A673 (cell line): ENCODE results near the gene NPAP1. TPM values are rescaled to one million over a fixed set of nuclear protein-coding genes. Genes with fewer than 3 reads are reported as not detected.

Source experiments
- Bru-seq: library from RNA; stranded (reverse); fragments of 400-500 nt; gene quantifications from one replicate; lab custom pipeline; 2021; lab: Mats Ljungman, UMichigan
- BruChase-seq, 2 experiments: library from RNA; stranded (reverse); fragments of 400-500 nt; gene quantifications; one replicate each; lab custom pipeline; 2021; lab: Mats Ljungman, UMichigan
- BruUV-seq: library from RNA; stranded (reverse); fragments of 400-500 nt; replicated peaks from 2 replicates; lab custom pipeline; 2021; lab: Mats Ljungman, UMichigan
- CTCF ChIA-PET: fragments of 300-600 bp; sonication (Branson Sonifier 250); formaldehyde crosslinking; loops from one replicate; lab custom pipeline; 2022; ENCODE audit warnings: antibody characterized with exemption; lab: Charles Lee
- POLR2A ChIA-PET: fragments of 300-600 bp; sonication (Branson Sonifier 250); formaldehyde crosslinking; loops from one replicate; lab custom pipeline; 2022; ENCODE audit warnings: antibody characterized with exemption; ENCODE audit not compliant: low non-redundant PET; lab: Charles Lee
- DNase-seq: peaks from one replicate; pipeline ENCODE4 v3.0.0-alpha.2; 2015; ENCODE audit warnings: low spot score
- H3K27ac ChIP-seq: fragments of 200-600 bp; sonication (generic); 2 replicates; pipeline ENCODE4 v1.5.1; 2016; ENCODE audit warnings: mixed run types, low read depth, mild to moderate bottlenecking, mixed read lengths, antibody characterized with exemption, low read length; ENCODE audit not compliant: poor library complexity, severe bottlenecking
- H3K27me3 ChIP-seq: fragments of 200-600 bp; sonication (generic); replicated peaks from 2 replicates; pipeline ENCODE4 v1.6.1; 2017; ENCODE audit warnings: mixed run types, low read depth, mild to moderate bottlenecking, mixed read lengths, antibody characterized with exemption, low read length; ENCODE audit not compliant: insufficient read depth, poor library complexity
- H3K36me3 ChIP-seq: fragments of 200-600 bp; sonication (generic); 2 replicates; pipeline ENCODE4 v1.6.1; 2016; ENCODE audit warnings: mixed run types, mild to moderate bottlenecking, mixed read lengths, antibody characterized with exemption, low read length; ENCODE audit not compliant: insufficient read depth, poor library complexity, severe bottlenecking
- H3K4me1 ChIP-seq: fragments of 200-600 bp; sonication (generic); 2 replicates; pipeline ENCODE4 v1.6.1; 2017; ENCODE audit warnings: mixed run types, mild to moderate bottlenecking, mixed read lengths, antibody characterized with exemption, low read length; ENCODE audit not compliant: insufficient read depth, poor library complexity, severe bottlenecking
- H3K4me3 ChIP-seq: fragments of 200-600 bp; sonication (generic); 2 replicates; pipeline ENCODE4 v1.5.1; 2016; ENCODE audit warnings: low read depth, mixed run types, mild to moderate bottlenecking, mixed read lengths, low read length; ENCODE audit not compliant: poor library complexity, severe bottlenecking
- H3K9me3 ChIP-seq: fragments of 200-600 bp; sonication (generic); 2 replicates; pipeline ENCODE4 v1.6.1; 2016; ENCODE audit warnings: mixed run types, low read depth, mild to moderate bottlenecking, mixed read lengths, antibody characterized with exemption, low read length; ENCODE audit not compliant: poor library complexity, severe bottlenecking
- EZH2 ChIP-seq: fragments of 200-600 bp; sonication (generic); IDR thresholded peaks from 2 replicates; pipeline ENCODE4 v1.6.1; 2017; ENCODE audit warnings: borderline replicate concordance, low read depth, mild to moderate bottlenecking, mixed read lengths, antibody characterized with exemption, low read length; ENCODE audit not compliant: poor library complexity, severe bottlenecking
- intact Hi-C: fragments of 100-400 bp; cut with micrococcal nuclease; formaldehyde crosslinking; loops from one replicate; pipeline ENCODE4 v1.10.0; 2022; ENCODE audit not compliant: unreplicated experiment
- long read RNA-seq: library from polyadenylated mRNA; stranded (forward); transcript quantifications from one replicate; pipeline ENCODE4 v2.0.0, GENCODE V29; 2022
- total RNA-seq: library from RNA; stranded (reverse); gene quantifications from 2 replicates; pipeline ENCODE4 v1.2.3, GENCODE V29; 2021
- TF ChIP-seq, protein P1 (sequence below): fragments of 300-800, 200-600 bp; sonication (generic); conservative IDR thresholded peaks from 2 replicates; pipeline ENCODE4 v1.5.1; 2017; ENCODE audit warnings: low read depth, mild to moderate bottlenecking, antibody characterized with exemption, low read length, moderate library complexity, mixed read lengths

The NPAP1 gene, protein sequence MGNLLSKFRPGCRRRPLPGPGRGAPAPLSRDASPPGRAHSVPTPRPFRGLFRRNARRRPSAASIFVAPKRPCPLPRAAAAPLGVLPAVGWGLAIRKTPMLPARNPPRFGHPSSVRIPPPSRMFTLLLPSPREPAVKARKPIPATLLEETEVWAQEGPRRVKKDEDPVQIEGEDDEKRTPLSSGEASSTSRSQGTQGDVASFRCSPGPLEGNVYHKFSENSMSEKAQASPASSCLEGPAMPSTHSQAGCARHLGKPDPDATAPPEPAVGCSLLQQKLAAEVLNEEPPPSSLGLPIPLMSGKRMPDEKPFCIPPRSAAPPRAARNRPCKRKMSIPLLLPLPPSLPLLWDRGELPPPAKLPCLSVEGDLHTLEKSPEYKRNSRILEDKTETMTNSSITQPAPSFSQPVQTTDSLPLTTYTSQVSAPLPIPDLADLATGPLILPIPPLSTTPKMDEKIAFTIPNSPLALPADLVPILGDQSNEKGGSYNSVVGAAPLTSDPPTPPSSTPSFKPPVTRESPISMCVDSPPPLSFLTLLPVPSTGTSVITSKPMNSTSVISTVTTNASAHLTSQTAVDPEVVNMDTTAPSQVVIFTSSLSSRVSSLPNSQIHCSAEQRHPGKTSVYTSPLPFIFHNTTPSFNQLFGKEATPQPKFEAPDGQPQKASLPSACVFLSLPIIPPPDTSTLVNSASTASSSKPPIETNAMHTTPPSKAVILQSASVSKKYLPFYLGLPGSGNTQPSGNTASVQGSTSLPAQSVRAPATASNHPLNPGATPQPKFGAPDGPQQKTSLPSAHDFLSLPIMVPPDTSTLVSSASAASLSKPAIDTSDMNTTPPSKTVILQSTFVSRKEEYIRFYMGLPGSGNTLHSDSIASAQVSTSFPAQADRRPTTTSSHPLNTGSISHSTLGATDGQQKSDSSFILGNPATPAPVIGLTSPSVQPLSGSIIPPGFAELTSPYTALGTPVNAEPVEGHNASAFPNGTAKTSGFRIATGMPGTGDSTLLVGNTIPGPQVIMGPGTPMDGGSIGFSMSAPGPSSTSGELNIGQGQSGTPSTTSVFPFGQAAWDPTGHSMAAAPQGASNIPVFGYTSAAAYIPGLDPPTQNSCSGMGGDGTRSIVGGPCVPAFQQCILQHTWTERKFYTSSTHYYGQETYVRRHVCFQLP
- total RNA-seq (not detected in 2 replicates), Bru-seq, nascent RNA (not detected), BruChase-seq, experiment 1, labeled RNA remaining after a 2-hour chase (not detected), BruChase-seq, experiment 2, labeled RNA remaining after a 6-hour chase (not detected)
- long read RNA-seq: 0 reads

DNA sequence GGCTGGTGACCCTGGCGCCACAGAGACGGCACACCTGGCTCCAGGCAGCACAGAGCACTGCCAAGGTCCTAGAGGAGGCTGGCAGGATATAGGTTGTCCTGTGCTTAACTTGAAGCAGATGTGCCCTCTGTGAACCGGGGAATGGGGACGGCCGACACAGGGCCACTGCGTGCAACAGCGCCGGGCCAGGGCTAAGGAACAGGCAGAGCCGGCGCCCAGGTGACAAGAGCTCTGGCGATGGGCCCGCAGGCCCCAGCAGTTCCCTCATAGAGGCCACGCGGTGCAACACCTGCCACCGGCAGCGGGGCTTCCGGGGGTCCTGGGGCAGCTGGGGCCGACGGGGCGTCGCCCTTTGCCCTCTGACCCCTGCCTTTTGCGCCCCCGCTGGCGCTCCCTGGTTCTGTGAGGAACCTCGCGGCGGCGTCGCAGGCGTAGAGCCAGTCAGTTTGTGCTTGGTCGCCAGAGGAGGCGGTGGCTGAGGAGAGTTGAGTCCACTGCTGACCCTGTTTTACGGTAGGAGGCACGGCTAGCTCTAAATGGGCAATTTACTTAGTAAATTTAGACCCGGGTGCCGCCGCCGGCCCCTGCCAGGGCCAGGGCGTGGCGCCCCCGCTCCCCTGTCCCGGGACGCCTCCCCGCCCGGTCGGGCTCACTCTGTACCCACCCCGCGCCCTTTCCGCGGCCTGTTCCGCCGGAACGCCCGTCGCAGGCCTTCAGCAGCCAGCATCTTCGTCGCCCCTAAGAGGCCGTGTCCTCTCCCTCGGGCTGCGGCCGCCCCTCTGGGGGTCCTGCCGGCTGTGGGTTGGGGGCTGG, at the start of gene NPAP1:
TSS of gene NPAP1 (plus strand) at position 444 of the 813 bp plus-strand sequence. CDS start at position 537, 93 bp downstream.
- ChIA-PET CTCF (no interaction called here), POLR2A (no interaction called here)
- no peak for DNase-seq
- H3K4me1 ChIP-seq: no peaks in the 10 kb centered on the region
- peaks cover 55% of the 10 kb centered on the region for H3K9me3 ChIP-seq
- TF ChIP-seq, protein P1, sequence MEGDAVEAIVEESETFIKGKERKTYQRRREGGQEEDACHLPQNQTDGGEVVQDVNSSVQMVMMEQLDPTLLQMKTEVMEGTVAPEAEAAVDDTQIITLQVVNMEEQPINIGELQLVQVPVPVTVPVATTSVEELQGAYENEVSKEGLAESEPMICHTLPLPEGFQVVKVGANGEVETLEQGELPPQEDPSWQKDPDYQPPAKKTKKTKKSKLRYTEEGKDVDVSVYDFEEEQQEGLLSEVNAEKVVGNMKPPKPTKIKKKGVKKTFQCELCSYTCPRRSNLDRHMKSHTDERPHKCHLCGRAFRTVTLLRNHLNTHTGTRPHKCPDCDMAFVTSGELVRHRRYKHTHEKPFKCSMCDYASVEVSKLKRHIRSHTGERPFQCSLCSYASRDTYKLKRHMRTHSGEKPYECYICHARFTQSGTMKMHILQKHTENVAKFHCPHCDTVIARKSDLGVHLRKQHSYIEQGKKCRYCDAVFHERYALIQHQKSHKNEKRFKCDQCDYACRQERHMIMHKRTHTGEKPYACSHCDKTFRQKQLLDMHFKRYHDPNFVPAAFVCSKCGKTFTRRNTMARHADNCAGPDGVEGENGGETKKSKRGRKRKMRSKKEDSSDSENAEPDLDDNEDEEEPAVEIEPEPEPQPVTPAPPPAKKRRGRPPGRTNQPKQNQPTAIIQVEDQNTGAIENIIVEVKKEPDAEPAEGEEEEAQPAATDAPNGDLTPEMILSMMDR: no peak
- TF ChIP-seq EZH2: no peak
- no peaks in the 10 kb centered on the region for H3K27me3 ChIP-seq
- H3K27ac ChIP-seq: no peak within 1 kb of the TSS
- no peak within 1 kb of the TSS for H3K4me3 ChIP-seq
- H3K36me3 ChIP-seq: no peaks in the 10 kb centered on the region
- intact Hi-C loops: no loop called here
- BruUV-seq: no TSS peak

DNA sequence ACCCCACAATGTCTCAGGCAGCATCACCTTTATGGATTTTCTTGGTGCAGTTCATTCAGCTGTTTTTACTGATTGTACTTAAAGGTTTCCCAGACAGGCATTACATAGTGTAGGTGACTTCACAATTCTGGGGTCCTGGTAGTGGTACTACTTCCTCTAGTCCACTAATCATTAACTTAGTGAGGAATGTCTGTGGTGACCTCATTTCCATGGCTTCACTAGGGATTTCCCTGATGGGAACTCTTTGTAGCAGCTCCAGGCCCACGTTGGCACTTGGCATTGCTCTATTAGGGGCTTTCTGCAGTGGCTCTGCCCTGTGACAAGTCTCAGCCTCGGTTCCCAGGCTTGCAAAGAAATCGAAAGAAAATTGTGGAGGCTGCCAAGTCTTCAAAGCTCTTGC, 48.1 kb upstream of the NPAP1 start:
- no peak overlapping the region for H3K4me3 ChIP-seq
- no peak for DNase-seq
- H3K4me1 ChIP-seq: no peaks in the 10 kb centered on the region
- H3K27ac ChIP-seq: no peak overlapping the region
- H3K27me3 ChIP-seq: no peaks in the 10 kb centered on the region
- no peaks in the 10 kb centered on the region for H3K36me3 ChIP-seq
- ChIA-PET CTCF (no interaction called here), POLR2A (no interaction called here)
- no TSS peak for BruUV-seq
- peaks cover 51% of the 10 kb centered on the region for H3K9me3 ChIP-seq
- intact Hi-C loops: no loop called here
- no peak for TF ChIP-seq EZH2
- TF ChIP-seq, protein P1: no peak
